ENCODE measurements around the gene CPO.

GRCh38 chr2:206991070-206991469 lies 51.8 kb downstream of the CPO start:
- TF ChIP-seq CTCF (IDR thresholded peaks at IDR 0.05) (no peak), POLR2A (IDR thresholded peaks at IDR 0.05) (no peak)

Measured in vagina (tissue), 2 donors.